ENCODE measurements around the gene PRRT2. TPM values are rescaled to one million over a fixed set of nuclear protein-coding genes. Genes with fewer than 3 reads are reported as not detected.

Gene PRRT2
- total RNA-seq (2022) (0.42 and 0.96 TPM in 2 replicates), Bru-seq, nascent RNA (percentile 26 among the genes with signal in this experiment), BruChase-seq, experiment 1, labeled RNA remaining after a 6-hour chase (percentile 15 among the genes with signal in this experiment), BruChase-seq, experiment 2, labeled RNA remaining after a 2-hour chase (percentile 11 among the genes with signal in this experiment)
- long read RNA-seq, result 0 reads

- Mint-ChIP-seq H3K4me3 (ENCODE audit: unreplicated experiment) (peak within 1 kb of the TSS; percentile 69), H3K27me3 (ENCODE audit: insufficient read depth, unreplicated experiment) (no peaks in the 10 kb centered on the region), H3K4me1 (ENCODE audit: insufficient read depth, unreplicated experiment) (peaks cover 35% of the 10 kb centered on the region), H3K36me3 (ENCODE audit: insufficient read depth, unreplicated experiment) (peaks cover 37% of the 10 kb centered on the region), H3K9me3 (ENCODE audit: unreplicated experiment) (no peaks in the 10 kb centered on the region), H3K27ac (ENCODE audit: low read depth, unreplicated experiment) (peak within 1 kb of the TSS; percentile 40)
- CTCF ChIA-PET, result interaction anchor here (0.6 to 0.9 kb wide), 2 partner anchors 132 to 618 kb away, joined by 3 read pairs; partner anchors contain the start of gene DCTPP1
- DNase-seq (ENCODE audit: unreplicated experiment), result no peak
- no TSS peak for BruUV-seq (replicated peaks)
- POLR2A ChIA-PET, result interaction anchor here (1.0 to 2.0 kb wide), 5 partner anchors 9 to 114 kb away, joined by 4 to 16 read pairs (median 6); partner anchors contain the start of genes KCTD13, KIF22 and MVP
- intact Hi-C loops (cut with micrococcal nuclease), result no loop called here
- no peak for TF ChIP-seq CTCF (IDR thresholded peaks at IDR 0.05; ENCODE audit: unreplicated experiment)
These were observed at the start of gene PRRT2 for GRCh38 chr16:29811896-29812665. Gene PRRT2, plus strand, starts transcription at chr16:29812193. Its CDS starts 862 bp downstream, at chr16:29813055.

- no peaks in the 10 kb centered on the region for H3K4me1 Mint-ChIP-seq (ENCODE audit: insufficient read depth, unreplicated experiment)
- BruUV-seq (replicated peaks), result no TSS peak
- intact Hi-C loops (cut with micrococcal nuclease), result no loop called here
- no peak overlapping the region for H3K27ac Mint-ChIP-seq (ENCODE audit: low read depth, unreplicated experiment)
- DNase-seq (ENCODE audit: unreplicated experiment), result no peak
- no peak for TF ChIP-seq CTCF (IDR thresholded peaks at IDR 0.05; ENCODE audit: unreplicated experiment)
- no peaks in the 10 kb centered on the region for H3K9me3 Mint-ChIP-seq (ENCODE audit: unreplicated experiment)
- POLR2A ChIA-PET, result no interaction called here
- no peaks in the 10 kb centered on the region for H3K36me3 Mint-ChIP-seq (ENCODE audit: insufficient read depth, unreplicated experiment)
- no peaks in the 10 kb centered on the region for H3K27me3 Mint-ChIP-seq (ENCODE audit: insufficient read depth, unreplicated experiment)
- CTCF ChIA-PET, result no interaction called here
- no peak overlapping the region for H3K4me3 Mint-ChIP-seq (ENCODE audit: unreplicated experiment)
These were observed 48.7 kb upstream of the PRRT2 start for GRCh38 chr16:29763326-29763725.

GRCh38 chr16:29765167-29766032 lies 46.6 kb upstream of the PRRT2 start:
- CTCF ChIA-PET, result interaction anchor here (0.6 kb wide), 1 partner anchor 232 kb away, joined by 3 read pairs; no protein-coding TSS in a partner anchor

More at GRCh38 chr16:29765167-29766032, 46.6 kb upstream of the PRRT2 start:
- Mint-ChIP-seq H3K4me3 (ENCODE audit: unreplicated experiment) (no peak overlapping the region), H3K36me3 (ENCODE audit: insufficient read depth, unreplicated experiment) (no peaks in the 10 kb centered on the region), H3K9me3 (ENCODE audit: unreplicated experiment) (no peaks in the 10 kb centered on the region), H3K4me1 (ENCODE audit: insufficient read depth, unreplicated experiment) (no peaks in the 10 kb centered on the region), H3K27ac (ENCODE audit: low read depth, unreplicated experiment) (no peak overlapping the region), H3K27me3 (ENCODE audit: insufficient read depth, unreplicated experiment) (no peaks in the 10 kb centered on the region)
- TF ChIP-seq CTCF (IDR thresholded peaks at IDR 0.05; ENCODE audit: unreplicated experiment), result no peak
- no peak for DNase-seq (ENCODE audit: unreplicated experiment)
- POLR2A ChIA-PET, result no interaction called here
- no TSS peak for BruUV-seq (replicated peaks)
- intact Hi-C loops (cut with micrococcal nuclease), result no loop called here

All from MCF 10A (cell line).